ENCODE measurements around the gene AQP5. TPM values are rescaled to one million over a fixed set of nuclear protein-coding genes. Genes with fewer than 3 reads are reported as not detected.

Gene AQP5
- total RNA-seq = 5.4 TPM in 1 of 2 replicates, not detected in the other

DNA sequence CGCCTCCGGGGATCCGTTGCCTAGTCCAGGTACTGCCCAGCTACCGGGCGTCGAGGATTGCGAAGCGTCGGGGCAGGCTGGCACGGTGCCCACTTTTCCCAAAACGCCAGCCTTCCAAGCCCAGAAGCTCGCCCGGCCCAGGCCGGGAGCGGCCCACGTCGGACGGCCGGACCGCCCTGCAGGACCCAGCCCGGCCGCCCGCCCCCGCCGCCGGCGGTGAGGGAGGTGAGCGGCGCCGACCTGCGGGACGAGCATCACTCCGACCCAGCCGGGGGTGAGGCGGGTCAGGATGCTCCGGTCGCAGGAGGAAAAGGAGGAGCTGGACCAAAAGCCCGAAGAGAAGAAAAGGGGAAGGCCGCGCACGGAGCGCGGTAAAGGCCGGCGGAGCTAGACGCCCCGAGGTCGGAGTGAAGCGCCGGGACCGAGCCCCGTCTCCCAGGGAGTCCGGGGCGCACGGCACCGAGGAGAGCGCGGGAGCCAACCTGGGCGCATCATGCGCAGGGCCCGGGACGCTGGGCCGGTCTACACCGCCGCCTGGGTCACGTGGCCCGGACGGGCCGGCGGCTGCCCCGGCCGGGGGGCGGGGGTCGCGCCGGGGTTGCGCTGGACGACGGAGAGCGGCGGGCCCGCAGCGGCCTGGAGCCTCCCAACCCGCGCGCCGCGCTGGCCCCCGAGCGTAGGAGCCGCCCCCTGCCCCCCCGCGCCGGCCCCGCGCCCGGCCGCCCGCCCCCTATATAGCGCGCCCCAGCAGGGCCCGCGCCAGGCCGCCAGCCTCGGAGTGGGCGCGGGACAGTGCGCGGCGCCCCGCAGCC, at the start of gene AQP5:
TSS of gene AQP5 (plus strand) at position 762 of the 812 bp plus-strand sequence. CDS start 146 bp downstream, outside the sequence.

DNA sequence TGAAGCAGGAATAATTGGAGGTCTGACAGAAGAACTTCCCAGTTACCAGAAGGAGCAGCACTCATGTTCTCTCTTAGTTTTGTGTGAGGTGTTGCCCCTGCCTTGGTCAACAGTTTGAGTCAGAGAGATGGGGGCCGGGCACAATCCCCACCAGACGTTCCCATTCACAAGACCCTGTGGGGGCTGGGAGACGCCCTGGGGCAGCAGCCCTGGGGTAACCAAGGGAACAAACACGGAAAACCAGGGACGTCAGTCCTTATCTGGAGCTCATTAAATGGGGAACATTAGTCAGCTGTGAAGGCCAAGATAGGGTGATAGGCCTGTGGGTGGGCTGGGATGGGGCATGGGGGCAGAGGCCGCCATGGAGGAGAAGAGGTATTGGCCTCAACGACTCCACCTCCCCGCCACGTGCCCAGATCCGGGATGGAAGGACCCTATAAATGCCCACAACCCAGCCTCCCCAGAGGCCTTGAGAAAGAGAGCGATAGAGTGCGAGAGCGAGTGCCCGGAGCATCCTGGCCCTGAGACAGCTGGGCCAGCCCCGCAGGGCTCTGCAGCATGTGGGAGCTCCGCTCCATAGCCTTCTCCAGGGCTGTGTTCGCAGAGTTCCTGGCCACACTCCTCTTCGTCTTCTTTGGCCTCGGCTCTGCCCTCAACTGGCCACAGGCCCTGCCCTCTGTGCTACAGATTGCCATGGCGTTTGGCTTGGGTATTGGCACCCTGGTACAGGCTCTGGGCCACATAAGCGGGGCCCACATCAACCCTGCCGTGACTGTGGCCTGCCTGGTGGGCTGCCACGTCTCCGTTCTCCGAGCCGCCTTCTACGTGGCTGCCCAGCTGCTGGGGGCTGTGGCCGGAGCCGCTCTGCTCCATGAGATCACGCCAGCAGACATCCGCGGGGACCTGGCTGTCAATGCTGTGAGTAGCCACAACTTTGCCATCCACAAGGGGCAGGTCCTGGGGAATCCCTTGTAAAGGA, 11.1 kb upstream of the AQP5 start, which contains the start of gene AQP2:
TSS of gene AQP2 (plus strand) at position 465 of the 979 bp plus-strand sequence. CDS start at position 559, 94 bp downstream.

DNA sequence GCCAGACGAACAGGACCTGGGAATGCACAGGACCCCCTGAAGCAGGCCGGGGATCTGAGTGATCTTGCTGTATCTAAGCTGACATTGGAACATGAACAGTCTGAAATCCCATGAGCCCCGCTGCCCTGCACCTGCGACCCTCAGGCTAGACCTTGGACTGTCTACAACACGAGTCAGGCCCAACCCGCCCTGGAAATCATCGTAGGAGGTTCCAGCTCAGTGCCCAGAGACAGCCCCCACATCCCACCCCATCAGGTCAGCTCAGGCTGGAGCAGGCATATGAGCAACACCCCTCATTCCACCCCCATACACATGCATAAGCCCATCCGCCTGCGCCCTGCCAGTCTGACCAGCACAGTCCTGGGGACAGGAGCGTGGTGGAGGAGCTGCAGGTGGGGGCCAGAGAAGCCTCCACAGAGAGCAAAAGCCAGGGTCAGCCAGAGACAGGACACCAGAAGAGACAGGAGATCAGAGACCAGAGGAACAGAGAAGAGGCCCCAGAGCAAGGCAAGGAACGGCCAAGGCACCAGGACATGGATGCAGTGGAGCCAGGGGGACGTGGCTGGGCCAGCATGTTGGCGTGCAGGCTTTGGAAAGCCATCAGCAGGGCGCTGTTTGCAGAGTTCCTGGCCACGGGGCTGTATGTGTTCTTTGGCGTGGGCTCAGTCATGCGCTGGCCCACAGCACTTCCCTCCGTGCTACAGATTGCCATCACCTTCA, 11.1 kb downstream of the AQP5 start, which contains the start of gene AQP6:
TSS of gene AQP6 (plus strand) at position 307 of the 720 bp plus-strand sequence. CDS start at position 534, 227 bp downstream.

Other genes starting within 250 kb of the AQP5 start
- 331 and 352 TPM in 2 replicates for gene TMBIM6, start 220.3 kb upstream of the AQP5 start, total RNA-seq
- gene NCKAP5L, start 133.5 kb upstream of the AQP5 start, total RNA-seq = 29.6 and 36.8 TPM in 2 replicates
- 3.6 and 3.7 TPM in 2 replicates for gene BCDIN3D, start 118.8 kb upstream of the AQP5 start, total RNA-seq
- 4.0 and 21.1 TPM in 2 replicates for gene FAIM2, start 58.0 kb upstream of the AQP5 start, total RNA-seq
- not detected in 2 replicates for gene AQP2, start 11.1 kb upstream of the AQP5 start, total RNA-seq
- not detected in 2 replicates for gene AQP6, start 11.1 kb downstream of the AQP5 start, total RNA-seq
- gene RACGAP1, start 63.6 kb downstream of the AQP5 start, total RNA-seq = 6.8 and 8.5 TPM in 2 replicates
- gene ASIC1, start 95.7 kb downstream of the AQP5 start, total RNA-seq = 4.6 and 13.2 TPM in 2 replicates
- 26.1 and 32.3 TPM in 2 replicates for gene SMARCD1, start 123.5 kb downstream of the AQP5 start, total RNA-seq
- gene GPD1, start 142.1 kb downstream of the AQP5 start, total RNA-seq = 1.3 and 2.5 TPM in 2 replicates
- gene COX14, start 150.4 kb downstream of the AQP5 start, total RNA-seq = 48.4 and 67.9 TPM in 2 replicates
- 23.0 and 37.0 TPM in 2 replicates for gene CERS5, start 205.5 kb downstream of the AQP5 start, total RNA-seq